ENCODE data around the gene DPP6. TPM values are rescaled to one million over a fixed set of nuclear protein-coding genes. Genes with fewer than 3 reads are reported as not detected.
A peak's percentile ranks its signal among the peaks of the same experiment; 100 is the strongest.

DPP6 gene
- total RNA-seq, 1 donor from 2014 or later: not detected

GRCh38 chr7:154892459-154892858, 840.3 kb downstream of the DPP6 start:
- intact Hi-C loops (cut with micrococcal nuclease): no loop called here
- H3K36me3 Mint-ChIP-seq (ENCODE audit: low read depth): no peaks in the 10 kb centered on the region

GRCh38 chr7:154896076-154896475, 843.9 kb downstream of the DPP6 start:
- no peak overlapping the region for H3K27ac Mint-ChIP-seq
- H3K4me1 Mint-ChIP-seq (ENCODE audit: low read depth): no peaks in the 10 kb centered on the region
- H3K9me3 Mint-ChIP-seq: no peaks in the 10 kb centered on the region
- H3K27me3 Mint-ChIP-seq (ENCODE audit: low read depth): no peaks in the 10 kb centered on the region
- intact Hi-C loops (cut with micrococcal nuclease): no loop called here
- H3K4me3 Mint-ChIP-seq (ENCODE audit: low read depth): no peak overlapping the region
- no peak for DNase-seq (ENCODE audit: low spot score)
- no peaks in the 10 kb centered on the region for H3K36me3 Mint-ChIP-seq (ENCODE audit: low read depth)

More at GRCh38 chr7:154892459-154892858, 840.3 kb downstream of the DPP6 start:
- Mint-ChIP-seq H3K4me1 (ENCODE audit: low read depth) (no peaks in the 10 kb centered on the region), H3K27me3 (ENCODE audit: low read depth) (no peaks in the 10 kb centered on the region), H3K4me3 (ENCODE audit: low read depth) (no peak overlapping the region), H3K9me3 (no peaks in the 10 kb centered on the region), H3K27ac (no peak overlapping the region)
- no peak for DNase-seq (ENCODE audit: low spot score)

- Mint-ChIP-seq H3K4me3 (ENCODE audit: low read depth) (no peak overlapping the region), H3K36me3 (ENCODE audit: low read depth) (no peaks in the 10 kb centered on the region), H3K27ac (no peak overlapping the region), H3K27me3 (ENCODE audit: low read depth) (no peaks in the 10 kb centered on the region), H3K9me3 (no peaks in the 10 kb centered on the region), H3K4me1 (ENCODE audit: low read depth) (no peaks in the 10 kb centered on the region)
- DNase-seq (ENCODE audit: low spot score): no peak
- intact Hi-C loops (cut with micrococcal nuclease): no loop called here
Measured at GRCh38 chr7:154898973-154899855, 847.0 kb downstream of the DPP6 start.

GRCh38 chr7:154899862-154900261, 847.7 kb downstream of the DPP6 start:
- Mint-ChIP-seq H3K4me1 (ENCODE audit: low read depth) (no peaks in the 10 kb centered on the region), H3K36me3 (ENCODE audit: low read depth) (no peaks in the 10 kb centered on the region), H3K4me3 (ENCODE audit: low read depth) (no peak overlapping the region), H3K9me3 (no peaks in the 10 kb centered on the region), H3K27ac (no peak overlapping the region), H3K27me3 (ENCODE audit: low read depth) (no peaks in the 10 kb centered on the region)
- intact Hi-C loops (cut with micrococcal nuclease): no loop called here
- no peak for DNase-seq (ENCODE audit: low spot score)

GRCh38 chr7:154902600-154903082, 850.4 kb downstream of the DPP6 start:
- Mint-ChIP-seq H3K9me3 (no peaks in the 10 kb centered on the region), H3K4me1 (ENCODE audit: low read depth) (no peaks in the 10 kb centered on the region), H3K27ac (no peak overlapping the region), H3K36me3 (ENCODE audit: low read depth) (no peaks in the 10 kb centered on the region), H3K27me3 (ENCODE audit: low read depth) (no peaks in the 10 kb centered on the region), H3K4me3 (ENCODE audit: low read depth) (no peak overlapping the region)
- intact Hi-C loops (cut with micrococcal nuclease): no loop called here
- DNase-seq (ENCODE audit: low spot score): no peak

GRCh38 chr7:154903083-154903731, 851.0 kb downstream of the DPP6 start:
- H3K27me3 Mint-ChIP-seq (ENCODE audit: low read depth): no peaks in the 10 kb centered on the region
- no peaks in the 10 kb centered on the region for H3K36me3 Mint-ChIP-seq (ENCODE audit: low read depth)
- peaks cover 3% of the 10 kb centered on the region for H3K4me1 Mint-ChIP-seq (ENCODE audit: low read depth)
- intact Hi-C loops (cut with micrococcal nuclease): no loop called here
- no peak for DNase-seq (ENCODE audit: low spot score)
- H3K9me3 Mint-ChIP-seq: no peaks in the 10 kb centered on the region
- no peak overlapping the region for H3K27ac Mint-ChIP-seq
- H3K4me3 Mint-ChIP-seq (ENCODE audit: low read depth): no peak overlapping the region

- H3K27ac Mint-ChIP-seq: no peak overlapping the region
- DNase-seq (ENCODE audit: low spot score): no peak
- no peaks in the 10 kb centered on the region for H3K27me3 Mint-ChIP-seq (ENCODE audit: low read depth)
- H3K9me3 Mint-ChIP-seq: no peaks in the 10 kb centered on the region
- H3K36me3 Mint-ChIP-seq (ENCODE audit: low read depth): no peaks in the 10 kb centered on the region
- H3K4me1 Mint-ChIP-seq (ENCODE audit: low read depth): peaks cover 3% of the 10 kb centered on the region
- no peak overlapping the region for H3K4me3 Mint-ChIP-seq (ENCODE audit: low read depth)
- intact Hi-C loops (cut with micrococcal nuclease): no loop called here
Measured at GRCh38 chr7:154905146-154905545, 852.9 kb downstream of the DPP6 start.

- no peaks in the 10 kb centered on the region for H3K36me3 Mint-ChIP-seq (ENCODE audit: low read depth)
- intact Hi-C loops (cut with micrococcal nuclease): no loop called here
- peaks cover 3% of the 10 kb centered on the region for H3K4me1 Mint-ChIP-seq (ENCODE audit: low read depth)
- no peak for DNase-seq (ENCODE audit: low spot score)
- no peaks in the 10 kb centered on the region for H3K9me3 Mint-ChIP-seq
- H3K27ac Mint-ChIP-seq: no peak overlapping the region
- H3K4me3 Mint-ChIP-seq (ENCODE audit: low read depth): no peak overlapping the region
- no peaks in the 10 kb centered on the region for H3K27me3 Mint-ChIP-seq (ENCODE audit: low read depth)
Measured at GRCh38 chr7:154905615-154906014, 853.4 kb downstream of the DPP6 start.

GRCh38 chr7:154906201-154906600, 854.0 kb downstream of the DPP6 start:
- no peak overlapping the region for H3K4me3 Mint-ChIP-seq (ENCODE audit: low read depth)
- no peak overlapping the region for H3K27ac Mint-ChIP-seq
- H3K27me3 Mint-ChIP-seq (ENCODE audit: low read depth): no peaks in the 10 kb centered on the region
- no peaks in the 10 kb centered on the region for H3K36me3 Mint-ChIP-seq (ENCODE audit: low read depth)
- peaks cover 3% of the 10 kb centered on the region for H3K4me1 Mint-ChIP-seq (ENCODE audit: low read depth)
- intact Hi-C loops (cut with micrococcal nuclease): no loop called here
- DNase-seq (ENCODE audit: low spot score): no peak
- no peaks in the 10 kb centered on the region for H3K9me3 Mint-ChIP-seq

GRCh38 chr7:154906736-154907355, 854.6 kb downstream of the DPP6 start:
- no peaks in the 10 kb centered on the region for H3K9me3 Mint-ChIP-seq
- peaks cover 3% of the 10 kb centered on the region for H3K4me1 Mint-ChIP-seq (ENCODE audit: low read depth)
- H3K36me3 Mint-ChIP-seq (ENCODE audit: low read depth): no peaks in the 10 kb centered on the region
- H3K27ac Mint-ChIP-seq: no peak overlapping the region
- no peaks in the 10 kb centered on the region for H3K27me3 Mint-ChIP-seq (ENCODE audit: low read depth)
- H3K4me3 Mint-ChIP-seq (ENCODE audit: low read depth): no peak overlapping the region
- no peak for DNase-seq (ENCODE audit: low spot score)
- intact Hi-C loops (cut with micrococcal nuclease): no loop called here

- no peaks in the 10 kb centered on the region for H3K36me3 Mint-ChIP-seq (ENCODE audit: low read depth)
- peaks cover 3% of the 10 kb centered on the region for H3K4me1 Mint-ChIP-seq (ENCODE audit: low read depth)
- H3K4me3 Mint-ChIP-seq (ENCODE audit: low read depth): no peak overlapping the region
- DNase-seq (ENCODE audit: low spot score): no peak
- H3K9me3 Mint-ChIP-seq: no peaks in the 10 kb centered on the region
- intact Hi-C loops (cut with micrococcal nuclease): no loop called here
- H3K27me3 Mint-ChIP-seq (ENCODE audit: low read depth): no peaks in the 10 kb centered on the region
- H3K27ac Mint-ChIP-seq: peak overlapping the region; percentile 28
Measured at GRCh38 chr7:154907651-154908620, 855.7 kb downstream of the DPP6 start.

All from activated T-helper 2 cell treated with anti-CD3 and anti-CD28 coated beads, Interferon-gamma antibody, Interleukin-2, Interleukin-4, amounts not matched to agents 10 μg/mL and 5 μg/mL and 100 μg/mL, durations not matched to agents 14 hours and 24 hours and 36 hours (primary cell).